RPMI7951 (cell line): Measurements from ENCODE around the gene CTBP2. TPM values are rescaled to one million over a fixed set of nuclear protein-coding genes. Genes with fewer than 3 reads are reported as not detected.

Experiments used
- DNase-seq: peaks from one replicate; pipeline ENCODE4 v3.0.0-alpha.2; 2012; ENCODE audit warnings: low read depth
- total RNA-seq: library from RNA; depleted of rRNA; stranded (reverse); fragments of >200 nt; shearing (Covaris generic); gene quantifications from 2 replicates; pipeline ENCODE4 v1.2.3, GENCODE V29; 2014

The CTBP2 gene
- total RNA-seq, 1 experiment from 2014 or later: 45.4 TPM

- no peak for DNase-seq
Observed at GRCh38 chr10:125010362-125010761, 150.0 kb downstream of the CTBP2 start.

DNA sequence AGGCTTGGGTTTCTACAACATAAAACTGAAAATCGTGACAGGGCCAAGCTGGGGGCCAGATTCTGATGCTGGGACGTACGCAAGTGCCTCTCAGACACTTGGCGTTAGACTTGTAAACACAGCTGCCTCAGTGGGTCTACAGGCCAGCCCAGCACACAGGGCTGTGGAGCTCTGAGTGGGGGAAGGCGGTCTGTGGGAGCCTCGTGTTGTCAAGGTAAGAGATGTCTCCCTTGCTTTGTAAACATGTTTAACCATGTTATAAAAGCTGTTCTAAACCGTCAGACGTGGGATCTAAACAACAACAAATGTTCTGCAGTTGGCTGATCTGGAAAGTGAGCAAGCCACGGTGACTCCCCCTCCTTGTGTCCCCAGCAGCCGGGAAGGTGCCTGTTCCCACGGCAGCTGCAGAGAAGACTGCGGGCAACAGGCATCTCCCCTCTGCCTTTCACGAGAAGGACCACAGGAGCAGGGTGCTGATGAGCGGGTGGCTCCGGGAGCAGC, 150.7 kb downstream of the CTBP2 start:
- DNase-seq: no peak

DNA sequence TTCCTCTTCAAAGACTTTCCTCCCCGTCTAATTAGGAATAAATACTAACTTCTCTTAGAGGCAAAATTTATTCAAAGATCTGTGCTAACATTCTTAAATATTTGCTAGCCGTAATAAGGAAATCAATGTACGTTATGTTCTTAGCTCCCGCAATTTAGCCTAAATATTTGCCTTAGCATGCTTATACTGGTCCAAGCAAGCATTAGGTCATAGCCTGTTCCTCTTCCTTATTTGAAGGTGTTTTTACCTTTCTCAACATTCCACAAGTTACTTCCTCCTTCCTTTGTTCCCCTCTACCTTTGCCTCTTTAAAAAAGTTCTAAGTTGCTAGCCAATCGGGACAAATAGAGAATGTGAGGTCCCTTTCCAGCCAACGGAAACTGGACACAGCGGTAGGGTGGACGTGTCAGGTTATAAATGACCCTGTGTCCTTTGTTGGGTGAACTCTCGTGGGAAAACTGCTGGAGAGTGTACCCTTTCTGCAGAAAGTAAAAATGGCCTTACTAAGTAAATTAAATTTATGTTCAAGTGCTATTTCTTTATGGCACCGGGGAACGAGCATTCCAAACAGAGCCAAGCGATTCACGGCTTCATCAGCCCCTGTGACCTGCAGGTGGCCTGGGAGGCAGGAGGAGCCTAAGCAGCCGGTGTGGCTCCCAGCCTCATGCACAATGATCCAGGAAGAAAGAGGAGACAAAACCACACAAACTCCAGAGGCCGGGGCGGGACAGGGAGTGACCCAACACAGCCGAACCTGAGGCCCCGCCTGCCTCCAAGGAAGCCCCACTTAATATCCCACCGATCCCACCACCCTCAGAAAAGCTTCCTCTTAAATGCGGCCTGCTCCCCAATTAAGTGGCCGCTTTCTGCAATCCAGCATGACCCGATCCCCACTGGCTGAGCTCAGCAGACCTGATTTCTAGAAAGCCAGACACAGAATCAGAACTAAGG, 151.4 kb downstream of the CTBP2 start:
- no peak for DNase-seq

- no peak for DNase-seq
Observed at GRCh38 chr10:125007436-125007835, 152.9 kb downstream of the CTBP2 start.

DNA sequence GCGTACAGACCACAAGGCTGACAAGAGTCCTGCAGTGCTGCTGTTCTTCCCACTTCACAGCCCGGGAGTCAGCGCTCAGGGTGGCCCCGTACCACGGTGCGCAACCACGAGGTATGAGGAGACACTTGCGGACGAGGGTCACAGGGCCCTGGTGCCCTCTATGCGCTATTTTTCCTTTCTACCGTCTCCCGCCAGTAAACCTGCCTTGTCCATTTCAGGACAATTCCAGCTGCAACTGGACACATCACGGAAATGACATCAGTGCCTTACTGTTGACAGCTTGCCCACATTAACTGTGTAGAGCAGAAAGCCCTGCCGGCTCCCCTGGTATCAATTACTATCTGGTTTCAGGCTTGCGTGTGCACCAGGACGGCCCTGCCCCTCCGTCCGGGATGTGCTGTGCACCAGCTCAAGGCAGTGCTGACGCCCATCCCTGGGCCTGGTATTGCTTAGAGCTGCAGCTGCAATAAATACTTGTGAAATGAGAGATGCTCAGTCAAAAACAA, 153.4 kb downstream of the CTBP2 start:
- no peak for DNase-seq

DNA sequence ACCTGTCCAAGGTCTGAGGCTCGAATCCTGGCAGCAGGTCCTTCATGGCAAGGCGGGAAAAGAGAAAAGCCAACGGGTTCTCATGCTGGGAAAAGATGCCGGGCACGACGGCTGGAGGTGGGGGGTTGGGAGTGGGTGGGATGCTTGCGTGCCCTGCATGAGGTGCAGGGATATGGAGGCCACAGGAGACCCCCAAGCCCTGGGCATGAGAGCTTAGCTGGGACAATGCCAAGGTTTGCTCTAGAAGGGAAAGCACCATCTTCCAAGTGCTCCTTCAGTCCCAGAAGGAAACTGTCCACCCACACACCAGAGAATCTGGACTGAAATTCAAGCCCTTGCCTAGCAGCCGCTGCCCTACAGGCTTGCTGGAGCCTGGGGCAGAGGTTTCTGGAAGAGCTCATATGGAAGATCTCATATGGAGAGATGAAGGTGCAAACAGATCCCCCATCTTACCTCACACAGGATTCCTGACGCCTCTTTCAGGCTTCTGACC, 154.1 kb downstream of the CTBP2 start:
- DNase-seq: no peak

DNA sequence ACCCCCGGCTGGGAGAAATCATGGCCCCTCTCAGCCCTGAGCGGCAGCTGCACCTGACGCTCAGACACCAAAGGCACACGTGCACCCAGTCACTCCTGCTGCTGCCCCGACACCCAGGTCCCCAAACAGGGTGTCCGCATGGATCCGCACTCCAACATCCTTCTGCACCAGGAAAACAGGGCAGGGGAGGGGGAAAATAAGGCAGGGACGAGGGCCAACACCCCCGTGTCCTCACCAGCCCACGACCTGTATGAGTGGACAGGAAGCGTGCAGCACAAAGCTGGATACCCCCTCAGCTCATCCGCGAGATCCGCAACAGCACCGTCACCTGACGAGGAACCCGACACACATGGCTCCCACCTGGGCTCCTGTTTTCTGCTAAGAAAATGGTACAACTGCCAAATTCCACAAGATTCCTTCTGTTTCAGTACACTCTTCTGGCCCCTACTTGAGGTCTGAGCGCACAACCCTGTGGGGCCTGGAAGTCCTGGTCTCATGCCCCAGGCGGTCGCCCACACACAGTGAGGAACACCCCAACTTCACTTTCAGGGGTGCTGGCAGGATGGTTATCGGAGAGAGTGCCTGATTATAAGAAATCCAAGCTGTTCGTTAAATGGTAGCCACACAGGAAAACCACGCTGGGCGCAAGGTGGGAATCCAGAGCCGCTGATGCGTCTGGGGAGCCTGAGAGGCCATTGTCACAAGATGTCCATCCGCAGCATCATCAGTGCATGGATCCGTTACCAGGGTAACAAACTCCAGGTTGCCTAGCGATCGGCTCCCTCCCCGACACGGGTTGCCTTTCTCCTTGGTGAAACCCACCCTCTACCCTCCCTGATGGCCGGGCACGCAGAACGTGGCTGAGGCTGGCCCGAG, 154.8 kb downstream of the CTBP2 start:
- DNase-seq: no peak

DNA sequence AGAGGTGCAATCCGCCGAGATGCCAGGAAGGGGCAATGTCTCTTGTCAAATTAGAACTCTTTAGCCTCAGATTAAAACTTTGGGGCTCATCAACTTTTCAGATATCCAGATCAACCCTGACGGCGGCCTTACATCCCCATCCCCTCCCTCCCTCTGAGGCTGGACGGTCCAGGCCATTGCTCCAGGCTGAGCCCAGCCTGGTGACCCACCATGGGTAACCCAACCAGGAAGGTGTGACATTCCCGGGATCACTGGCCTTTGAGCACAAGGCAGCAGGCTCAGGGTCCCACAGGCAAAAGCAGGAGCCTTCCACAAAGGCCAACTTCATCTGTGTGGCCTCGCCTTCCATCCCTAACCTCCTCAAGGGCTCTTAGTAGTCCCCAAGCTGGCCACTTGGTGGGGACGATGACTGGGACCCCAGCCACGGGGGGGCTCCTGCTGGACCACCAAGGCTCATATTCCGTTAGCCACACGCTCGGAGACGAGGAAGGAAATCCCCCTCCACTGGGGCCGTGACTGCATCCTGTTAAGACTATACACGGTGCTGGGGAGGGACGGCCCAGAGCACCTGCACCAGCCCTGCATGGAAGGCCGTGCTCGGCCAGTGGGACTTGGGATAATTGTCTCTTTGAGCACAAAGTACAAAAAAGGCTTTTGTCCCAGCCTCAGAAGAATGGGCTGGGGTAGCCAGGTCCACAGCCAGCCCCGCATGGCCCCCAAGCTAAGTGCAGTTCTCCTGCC, 155.6 kb downstream of the CTBP2 start:
- no peak for DNase-seq

GRCh38 chr10:125003901-125004467, 156.4 kb downstream of the CTBP2 start:
- DNase-seq: no peak

DNA sequence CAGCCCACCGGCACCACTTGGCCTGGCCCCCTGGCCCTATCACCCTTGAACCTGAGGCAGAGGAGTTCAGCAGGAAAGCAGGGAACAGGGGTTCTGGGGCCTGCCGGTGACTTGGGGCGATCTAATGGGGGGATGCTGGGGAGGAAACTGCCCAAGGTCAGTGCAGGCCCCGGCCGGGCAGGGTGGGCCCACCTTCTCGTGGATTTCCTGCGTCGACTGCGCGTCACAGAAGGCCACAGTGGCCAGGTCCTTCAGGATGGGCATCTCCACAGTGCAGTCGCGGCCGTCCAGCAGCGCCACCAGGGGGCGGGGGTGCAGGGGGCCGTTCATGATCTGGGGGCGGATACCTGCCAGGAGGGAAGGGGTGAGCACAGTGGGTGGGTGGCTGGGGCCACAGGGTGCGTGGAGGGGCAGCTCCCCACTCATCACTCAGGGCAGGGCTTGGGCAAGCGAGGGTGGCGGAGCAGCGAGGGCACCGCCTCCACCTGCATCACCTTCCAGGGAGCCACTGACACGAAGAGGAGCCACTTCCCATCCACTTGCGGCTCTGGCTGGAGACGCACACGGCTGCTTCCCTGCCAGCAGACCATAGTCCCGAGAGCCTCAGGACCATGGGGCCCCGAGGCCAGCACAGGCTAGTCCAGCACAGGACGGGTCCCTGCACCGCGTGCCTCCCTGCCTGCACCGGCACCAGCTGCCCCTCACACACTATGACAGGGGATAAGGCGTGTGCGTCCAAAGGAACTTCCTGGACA, 157.0 kb downstream of the CTBP2 start:
- DNase-seq: no peak

- DNase-seq: no peak
Observed at GRCh38 chr10:125002423-125003145, 157.8 kb downstream of the CTBP2 start.

GRCh38 chr10:125002047-125002422, 158.3 kb downstream of the CTBP2 start:
- DNase-seq: no peak

DNA sequence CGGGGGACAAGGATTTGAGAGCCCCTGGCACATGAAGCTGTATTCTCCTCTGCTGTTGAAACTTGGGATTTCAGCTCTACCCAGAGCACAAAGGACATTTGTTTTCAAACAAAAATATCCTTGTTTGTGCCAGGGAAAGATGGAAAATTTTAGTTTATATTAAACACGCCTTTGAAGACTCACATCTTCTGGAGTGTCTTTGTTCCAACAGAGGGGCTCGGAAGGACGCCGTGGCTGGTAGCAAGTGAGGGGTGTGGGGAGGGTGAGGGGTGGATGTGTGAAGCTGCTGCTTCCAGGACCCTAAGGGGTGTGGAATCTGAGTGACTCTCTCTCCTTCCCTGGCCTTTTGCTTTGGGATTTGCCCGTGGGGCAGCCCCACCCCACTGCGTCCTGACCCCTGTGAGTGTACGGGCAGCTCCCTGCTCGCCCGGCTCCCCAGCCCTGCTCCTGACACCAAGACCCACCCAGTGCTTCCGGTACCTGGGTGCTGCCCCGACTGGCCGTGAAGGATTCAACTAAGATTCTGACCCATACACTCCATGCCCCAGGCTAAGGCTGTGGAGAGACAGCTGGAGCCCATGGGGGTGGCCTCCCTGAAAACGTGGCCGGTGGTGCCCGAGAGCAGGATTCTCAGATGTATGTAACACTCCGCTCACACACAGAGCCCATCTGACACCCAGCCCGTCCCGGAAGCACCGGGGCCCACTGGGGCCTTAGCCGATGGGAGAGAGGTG, 158.9 kb downstream of the CTBP2 start:
- DNase-seq: peak; percentile 44

DNA sequence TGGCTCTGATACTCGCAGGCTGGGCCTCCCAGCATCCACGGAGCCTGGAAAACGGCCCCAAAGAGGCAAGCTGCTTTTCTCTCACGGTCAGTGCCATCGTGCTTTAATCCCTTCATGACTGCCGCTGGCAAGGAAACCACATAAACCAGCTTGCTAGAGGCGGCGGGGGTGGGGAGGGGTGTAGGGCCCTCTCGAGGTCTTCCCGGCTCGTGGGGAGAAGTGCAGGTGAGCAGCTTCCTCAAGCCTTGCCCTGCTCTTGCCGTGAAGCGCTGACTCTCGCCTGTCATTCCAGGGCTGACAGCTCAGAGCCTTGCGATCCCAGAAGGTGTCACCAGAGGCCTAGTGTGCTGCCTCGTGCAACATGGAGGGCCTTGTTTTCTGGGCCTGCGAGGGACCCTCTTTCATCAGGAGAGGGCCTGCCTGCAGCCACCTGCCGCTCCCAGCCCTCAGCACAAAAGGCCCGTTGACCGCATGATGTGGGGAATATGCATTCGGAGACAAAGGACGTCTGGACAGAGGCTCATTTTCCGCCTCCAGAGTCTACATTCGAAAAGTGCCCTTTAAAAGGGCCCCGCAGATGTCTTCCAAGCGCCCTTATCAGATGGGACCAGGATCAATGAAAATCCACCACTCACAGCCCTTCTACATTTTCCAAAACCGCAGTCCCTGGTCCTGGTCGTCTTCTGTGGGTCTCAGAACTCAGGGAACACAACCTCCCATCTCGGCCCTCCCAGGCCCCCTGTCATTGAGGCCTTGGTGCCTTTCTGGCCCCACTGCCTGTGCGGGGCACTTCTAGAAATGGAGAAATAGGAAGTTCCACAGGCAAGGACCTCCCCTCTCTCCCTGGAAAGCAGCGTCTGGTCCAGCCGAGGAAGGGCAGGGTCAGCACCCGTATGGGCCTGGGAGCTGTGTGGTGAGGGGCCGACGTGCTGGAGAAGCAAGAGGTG, 159.7 kb downstream of the CTBP2 start:
- peak; percentile 9 for DNase-seq

- no peak for DNase-seq
Observed at GRCh38 chr10:124999433-125000365, 160.7 kb downstream of the CTBP2 start.

GRCh38 chr10:124998624-124999291, 161.6 kb downstream of the CTBP2 start:
- no peak for DNase-seq
